Stomach (tissue), 9 donors: ENCODE measurements around the gene VWF. TPM values are rescaled to one million over a fixed set of nuclear protein-coding genes. Genes with fewer than 3 reads are reported as not detected.
A peak's percentile ranks its signal among the peaks of the same experiment; 100 is the strongest.

Source experiments
- DNase-seq, 2 donors: peaks; one replicate each; pipeline versions ENCODE4 v3.0.0 to v3.0.0-alpha.2; 2013 to 2019
- H3K27ac ChIP-seq, 5 donors: fragments of 200-600 bp in 4 of 5; sonication (generic) in 4 of 5; one replicate each; pipeline ENCODE4 v1.5.1; 2013 to 2019; ENCODE audit warnings: mild to moderate bottlenecking in 1 of 5, moderate library complexity in 1 of 5
- H3K27me3 ChIP-seq, 3 donors: fragments of 200-600 bp; sonication (generic); one replicate each; pipeline ENCODE4 v1.5.1; 2017 to 2019; ENCODE audit warnings: mixed run types in 1 of 3
- H3K36me3 ChIP-seq, 4 donors: fragments of 200-600 bp; sonication (generic); 1 replicate in 3 of 4; 2 replicates in 1 of 4; pipeline ENCODE4 v1.5.1; 2016 to 2019
- H3K4me1 ChIP-seq, 4 donors: fragments of 200-600 bp; sonication (generic); one replicate each; pipeline ENCODE4 v1.5.1; 2016 to 2019
- H3K4me3 ChIP-seq, 4 donors: fragments of 200-600 bp; sonication (generic) in 3 of 4; one replicate each; pipeline ENCODE4 v1.5.1; 2016 to 2019; ENCODE audit warnings: mild to moderate bottlenecking in 1 of 4
- H3K9me3 ChIP-seq, 4 donors: fragments of 200-600 bp; sonication (generic); one replicate each; pipeline ENCODE4 v1.5.1; 2016 to 2019
- CTCF ChIP-seq, 7 experiments: fragments of 450-650 bp in 4 of 7; fragments of 200-600 bp in 3 of 7; sonication (generic) in 3 of 7; IDR thresholded peaks; one replicate each; pipeline ENCODE4 v1.5.1; 2016 to 2019; ENCODE audit warnings: antibody characterized with exemption in 7 of 7, control low read depth in 2 of 7, mild to moderate bottlenecking in 1 of 7
- EP300 ChIP-seq: sonication (generic); formaldehyde crosslinking; IDR thresholded peaks from one replicate; pipeline ENCODE4 v1.6.1; 2017; ENCODE audit warnings: antibody characterized with exemption
- POLR2A ChIP-seq, 4 donors: fragments of 450-650 bp; IDR thresholded peaks; one replicate each; pipeline ENCODE4 v1.6.1; 2016; ENCODE audit warnings: antibody characterized with exemption in 4 of 4, control low read depth in 2 of 4, mild to moderate bottlenecking in 1 of 4, moderate library complexity in 1 of 4
- POLR2AphosphoS5 ChIP-seq, 3 donors: sonication (generic); formaldehyde crosslinking; IDR thresholded peaks; one replicate each; pipeline ENCODE4 v1.6.1; 2016; ENCODE audit warnings: antibody characterized with exemption in 3 of 3
- WGBS, 5 donors: extraction: QIAGEN DNeasy Blood & Tissue Kit in 3 of 5; methylation state at CpG; one replicate each; pipeline versions ENCODE4 v1.1.5 to v1.1.7; 2013 to 2018; 5-methylcytosine and 5-hydroxymethylcytosine counted together
- intact Hi-C: fragments of 100-400 bp; cut with DNase I; formaldehyde crosslinking; loops from one replicate; pipeline ENCODE4 v1.15.1; 2023; ENCODE audit warnings: low total_unique reads
- polyA plus RNA-seq, 3 donors: library from polyadenylated mRNA; stranded (reverse); fragments of 200-250 nt; gene quantifications; one replicate each; pipeline ENCODE4 v1.2.3, GENCODE V29; 2013
- total RNA-seq, 5 donors: library from RNA; depleted of rRNA; stranded (reverse); fragments of >200 nt; gene quantifications; one replicate each; pipeline versions ENCODE4 v1.1.0 to v1.2.3, GENCODE V29; 2014 to 2016
- donor health status: healthy with polysubstance abuse.
- donor health status: Bipolar disorder and iron deficiency.
- donor health status: healthy.

The VWF gene
- total and polyA plus RNA-seq, 8 donors: 3.1 to 103 (median 50.2) TPM

GRCh38 chr12:6059221-6059620 is 65.2 kb downstream of the VWF start:
- Histone ChIP-seq H3K4me1 (peaks cover 7 to 15% (median 9%) of the 10 kb centered on the region in 4 donors), H3K27ac (no peak overlapping the region), H3K36me3 (peaks cover 0 to 3% (median 0%) of the 10 kb centered on the region in 4 donors), H3K4me3 (no peak overlapping the region), H3K27me3 (peaks cover 0 to 32% (median 10%) of the 10 kb centered on the region in 3 donors), H3K9me3 (no peaks in the 10 kb centered on the region)
- no peak for TF ChIP-seq POLR2A (IDR thresholded peaks at IDR 0.05)
- TF ChIP-seq EP300: no peak
- no peak for TF ChIP-seq CTCF (IDR thresholded peaks at IDR 0.05)
- no peak for TF ChIP-seq POLR2AphosphoS5 (IDR thresholded peaks at IDR 0.05)
- no peak for DNase-seq
- 90 to 96% (median 94%) methylated on average over 3 of the region's 3 CpGs for WGBS, 5 donors
- intact Hi-C loops: loop anchor here (5.0 kb wide), 1 partner anchor 213 kb away; no protein-coding TSS in a partner anchor

- H3K27ac ChIP-seq: no peak overlapping the region
- no peak for TF ChIP-seq POLR2A (IDR thresholded peaks at IDR 0.05)
- TF ChIP-seq EP300: no peak
- TF ChIP-seq POLR2AphosphoS5 (IDR thresholded peaks at IDR 0.05): no peak
- no peak for TF ChIP-seq CTCF (IDR thresholded peaks at IDR 0.05)
- no peak overlapping the region for H3K4me3 ChIP-seq
- peaks cover 7 to 15% (median 9%) of the 10 kb centered on the region in 4 donors for H3K4me1 ChIP-seq
- DNase-seq: no peak
- no peaks in the 10 kb centered on the region for H3K36me3 ChIP-seq
- no peaks in the 10 kb centered on the region for H3K9me3 ChIP-seq
- intact Hi-C loops: loop anchor here (5.0 kb wide), 1 partner anchor 214 kb away; no protein-coding TSS in a partner anchor
- 71 to 80% (median 77%) methylated on average over 15 of the region's 15 CpGs for WGBS, 5 donors
- peaks cover 0 to 32% (median 10%) of the 10 kb centered on the region in 3 donors for H3K27me3 ChIP-seq
These were observed 65.8 kb downstream of the VWF start for GRCh38 chr12:6058481-6059161.

GRCh38 chr12:6057700-6058099 is 66.8 kb downstream of the VWF start:
- H3K9me3 ChIP-seq: no peaks in the 10 kb centered on the region
- H3K4me3 ChIP-seq: no peak overlapping the region
- H3K36me3 ChIP-seq: no peaks in the 10 kb centered on the region
- TF ChIP-seq POLR2AphosphoS5 (IDR thresholded peaks at IDR 0.05) (no peak), CTCF (IDR thresholded peaks at IDR 0.05) (no peak), EP300 (no peak), POLR2A (IDR thresholded peaks at IDR 0.05) (no peak)
- peaks cover 7 to 10% (median 8%) of the 10 kb centered on the region in 4 donors for H3K4me1 ChIP-seq
- WGBS, 5 donors: 51 to 76% (median 62%) methylated on average over 19 to 30 of the region's 30 CpGs
- H3K27me3 ChIP-seq: peaks cover 0 to 32% (median 10%) of the 10 kb centered on the region in 3 donors
- intact Hi-C loops: loop anchor here (5.0 kb wide), 1 partner anchor 215 kb away; no protein-coding TSS in a partner anchor
- no peak for DNase-seq
- H3K27ac ChIP-seq: no peak overlapping the region

- Histone ChIP-seq H3K4me1 (peaks cover 7 to 10% (median 8%) of the 10 kb centered on the region in 4 donors), H3K4me3 (peak overlapping the region in 3 of 4 donors; percentile 5 to 36 (median 19)), H3K36me3 (no peaks in the 10 kb centered on the region), H3K27me3 (peaks cover 0 to 36% (median 10%) of the 10 kb centered on the region in 3 donors), H3K9me3 (no peaks in the 10 kb centered on the region), H3K27ac (no peak overlapping the region)
- intact Hi-C loops: loop anchor here (5.0 kb wide), 1 partner anchor 216 kb away; no protein-coding TSS in a partner anchor
- WGBS, 5 donors: 20 to 27% (median 25%) methylated on average over 44 to 58 of the region's 58 CpGs
- DNase-seq: peak in 1 of 2 donors; percentile 71
- TF ChIP-seq POLR2AphosphoS5 (IDR thresholded peaks at IDR 0.05) (no peak), POLR2A (IDR thresholded peaks at IDR 0.05) (no peak), EP300 (no peak), CTCF (IDR thresholded peaks at IDR 0.05) (no peak)
These were observed 67.8 kb downstream of the VWF start for GRCh38 chr12:6056406-6057240.
